Caco-2 (cell line): ENCODE results near the gene SDHAF3. TPM values are rescaled to one million over a fixed set of nuclear protein-coding genes. Genes with fewer than 3 reads are reported as not detected.

Source experiments
- BruUV-seq: library from RNA; stranded (reverse); fragments of 400-500 nt; replicated peaks from 2 replicates; lab custom pipeline; 2021; lab: Mats Ljungman, UMichigan
- CTCF ChIA-PET: fragments of 300-600 bp; sonication (Branson Sonifier 250); formaldehyde crosslinking; loops from one replicate; lab custom pipeline; 2022; ENCODE audit warnings: antibody characterized with exemption; lab: Charles Lee
- POLR2A ChIA-PET: fragments of 300-600 bp; sonication (Branson Sonifier 250); formaldehyde crosslinking; loops from one replicate; lab custom pipeline; 2022; ENCODE audit warnings: antibody characterized with exemption; lab: Charles Lee
- DNase-seq, 2 experiments: peaks; one replicate each; pipeline versions ENCODE4 v3.0.0 to v3.0.0-alpha.2; 2020 to 2022
- H3K27me3 ChIP-seq: replicated peaks from 2 replicates; pipeline ENCODE4 v1.6.0; 2011; ENCODE audit warnings: low read length; ENCODE audit not compliant: control insufficient read depth, insufficient read depth
- H3K36me3 ChIP-seq: 2 replicates; pipeline ENCODE4 v1.5.1; 2011; ENCODE audit warnings: low read length; ENCODE audit not compliant: control insufficient read depth, insufficient read depth
- H3K4me1 ChIP-seq: fragments of 250-450 bp; sonication (Bioruptor Pico); 2 replicates; pipeline ENCODE4 v1.5.1; 2020; ENCODE audit warnings: mild to moderate bottlenecking
- H3K4me3 ChIP-seq: 2 replicates; pipeline ENCODE4 v1.5.1; 2011; ENCODE audit warnings: low read depth, mild to moderate bottlenecking, control low read depth, low read length
- H3K9me3 ChIP-seq: fragments of 250-450 bp; sonication (Bioruptor Pico); 2 replicates; pipeline ENCODE4 v1.5.1; 2020; ENCODE audit warnings: mild to moderate bottlenecking, moderate library complexity
- H3K27ac Mint-ChIP-seq: one replicate; pipeline ENCODE4 v1.8.0; 2022; ENCODE audit warnings: mixed read lengths; ENCODE audit not compliant: unreplicated experiment
- H3K27me3 Mint-ChIP-seq: one replicate; pipeline ENCODE4 v1.8.0; 2022; ENCODE audit warnings: mixed read lengths; ENCODE audit not compliant: insufficient read depth, unreplicated experiment
- H3K36me3 Mint-ChIP-seq: one replicate; pipeline ENCODE4 v1.8.0; 2022; ENCODE audit warnings: mild to moderate bottlenecking, mixed read lengths; ENCODE audit not compliant: insufficient read depth, unreplicated experiment
- H3K4me1 Mint-ChIP-seq: one replicate; pipeline ENCODE4 v1.8.0; 2022; ENCODE audit warnings: low read depth, mixed read lengths; ENCODE audit not compliant: unreplicated experiment
- H3K4me3 Mint-ChIP-seq: one replicate; pipeline ENCODE4 v1.8.0; 2022; ENCODE audit warnings: mild to moderate bottlenecking, moderate library complexity, mixed read lengths; ENCODE audit not compliant: unreplicated experiment
- H3K9me3 Mint-ChIP-seq: one replicate; pipeline ENCODE4 v1.8.0; 2022; ENCODE audit warnings: mixed read lengths; ENCODE audit not compliant: unreplicated experiment
- intact Hi-C: fragments of 100-400 bp; cut with micrococcal nuclease; formaldehyde crosslinking; loops from one replicate; pipeline ENCODE4 v1.10.0; 2022; ENCODE audit not compliant: unreplicated experiment
- total RNA-seq: library from RNA; stranded (reverse); gene quantifications from 2 replicates; pipeline ENCODE4 v1.2.3, GENCODE V29; 2022
- TF ChIP-seq, protein P1 (sequence below), 2 experiments: fragments of 200-600 bp in 1 of 2; IDR thresholded peaks; 1 replicate in 1 of 2; 2 replicates in 1 of 2; pipeline versions ENCODE4 v1.5.1 to v1.8.0; 2011 to 2022; ENCODE audit warnings: antibody characterized with exemption in 1 of 2, control low read depth in 1 of 2, inconsistent platforms in 1 of 2, low read depth in 1 of 2, low read length in 1 of 2, mild to moderate bottlenecking in 1 of 2, moderate library complexity in 1 of 2; ENCODE audit not compliant: insufficient read depth in 1 of 2, severe bottlenecking in 1 of 2, unreplicated experiment in 1 of 2

Gene SDHAF3
- total RNA-seq, 1 experiment from 2014 or later: 13.1 TPM

DNA sequence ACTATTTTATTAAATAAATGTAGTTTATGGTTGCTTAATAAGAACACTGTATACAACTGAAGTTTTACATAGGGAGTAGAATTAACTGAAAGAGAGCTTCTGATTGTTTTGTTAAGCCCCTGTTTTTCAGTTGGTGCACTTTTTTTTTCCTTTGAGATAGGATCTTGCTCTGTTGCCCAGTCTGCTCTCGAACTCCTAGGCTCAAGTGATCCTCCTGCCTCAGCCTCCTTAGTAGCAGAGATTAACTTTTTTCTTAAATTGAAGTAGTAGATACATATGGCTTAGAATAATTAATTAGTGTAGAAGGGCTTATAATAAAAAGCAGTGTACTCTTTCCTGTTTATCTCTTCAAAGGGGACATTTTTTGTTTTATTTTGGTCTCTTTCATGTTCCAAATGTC, 11.2 kb downstream of the SDHAF3 start:
- no peaks in the 10 kb centered on the region for H3K4me1 Mint-ChIP-seq

DNA sequence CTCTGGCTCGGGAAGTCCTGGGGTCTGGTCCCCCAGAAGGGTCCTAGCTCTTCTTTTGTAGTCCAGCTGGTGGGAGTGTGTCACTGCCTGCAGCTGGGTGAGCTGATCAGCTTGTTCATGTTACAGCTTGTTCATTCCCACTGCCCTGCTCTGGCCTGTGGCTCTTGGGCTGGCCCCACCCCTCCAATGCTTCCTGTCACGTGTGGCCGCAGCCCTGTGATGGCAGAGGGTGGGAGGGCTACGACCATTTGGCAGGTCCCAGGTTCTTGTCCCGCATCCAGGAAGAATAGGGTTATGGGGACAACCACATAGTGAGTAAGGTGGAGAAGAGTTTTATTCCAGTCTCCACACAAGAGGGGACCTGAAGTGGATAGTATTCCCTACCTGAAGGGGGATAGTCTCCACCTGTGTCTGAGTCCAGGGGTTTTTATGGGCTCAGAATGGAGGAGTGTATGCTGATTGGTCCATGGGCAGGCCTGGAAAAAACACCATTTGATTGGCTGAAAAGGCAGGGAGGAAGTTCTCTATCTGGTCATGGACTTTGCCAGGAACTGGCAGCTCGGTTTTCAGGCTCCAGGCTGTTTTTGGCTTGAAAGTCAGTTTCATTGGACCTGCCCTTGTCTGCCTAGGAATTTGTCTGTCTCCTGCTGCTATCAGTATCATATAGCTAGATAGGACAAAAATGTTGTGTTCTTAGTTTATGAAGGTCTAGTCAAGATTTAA, 13.1 kb downstream of the SDHAF3 start:
- Mint-ChIP-seq H3K27ac (no peak overlapping the region), H3K27me3 (no peaks in the 10 kb centered on the region), H3K4me3 (no peak overlapping the region), H3K9me3 (peaks cover 4% of the 10 kb centered on the region), H3K4me1 (no peaks in the 10 kb centered on the region), H3K36me3 (no peaks in the 10 kb centered on the region)
- Histone ChIP-seq H3K4me3 (no peak overlapping the region), H3K9me3 (no peaks in the 10 kb centered on the region), H3K4me1 (no peaks in the 10 kb centered on the region), H3K36me3 (no peaks in the 10 kb centered on the region), H3K27me3 (no peaks in the 10 kb centered on the region)
- ChIA-PET POLR2A (no interaction called here), CTCF (no interaction called here)
- DNase-seq: no peak
- no TSS peak for BruUV-seq
- TF ChIP-seq, protein P1, sequence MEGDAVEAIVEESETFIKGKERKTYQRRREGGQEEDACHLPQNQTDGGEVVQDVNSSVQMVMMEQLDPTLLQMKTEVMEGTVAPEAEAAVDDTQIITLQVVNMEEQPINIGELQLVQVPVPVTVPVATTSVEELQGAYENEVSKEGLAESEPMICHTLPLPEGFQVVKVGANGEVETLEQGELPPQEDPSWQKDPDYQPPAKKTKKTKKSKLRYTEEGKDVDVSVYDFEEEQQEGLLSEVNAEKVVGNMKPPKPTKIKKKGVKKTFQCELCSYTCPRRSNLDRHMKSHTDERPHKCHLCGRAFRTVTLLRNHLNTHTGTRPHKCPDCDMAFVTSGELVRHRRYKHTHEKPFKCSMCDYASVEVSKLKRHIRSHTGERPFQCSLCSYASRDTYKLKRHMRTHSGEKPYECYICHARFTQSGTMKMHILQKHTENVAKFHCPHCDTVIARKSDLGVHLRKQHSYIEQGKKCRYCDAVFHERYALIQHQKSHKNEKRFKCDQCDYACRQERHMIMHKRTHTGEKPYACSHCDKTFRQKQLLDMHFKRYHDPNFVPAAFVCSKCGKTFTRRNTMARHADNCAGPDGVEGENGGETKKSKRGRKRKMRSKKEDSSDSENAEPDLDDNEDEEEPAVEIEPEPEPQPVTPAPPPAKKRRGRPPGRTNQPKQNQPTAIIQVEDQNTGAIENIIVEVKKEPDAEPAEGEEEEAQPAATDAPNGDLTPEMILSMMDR (IDR thresholded peaks at IDR 0.05; ENCODE audit: insufficient read depth in 1 of 2, low read depth in 1 of 2, low read length in 1 of 2, severe bottlenecking in 1 of 2, unreplicated experiment in 1 of 2): no peak
- intact Hi-C loops: no loop called here

More for the DNA sequence above, 11.2 kb downstream of the SDHAF3 start:
- intact Hi-C loops: no loop called here
- H3K27ac Mint-ChIP-seq: no peak overlapping the region
- Histone ChIP-seq H3K36me3 (no peaks in the 10 kb centered on the region), H3K27me3 (no peaks in the 10 kb centered on the region), H3K9me3 (no peaks in the 10 kb centered on the region), H3K4me1 (no peaks in the 10 kb centered on the region), H3K4me3 (no peak overlapping the region)
- ChIA-PET CTCF (no interaction called here), POLR2A (no interaction called here)
- H3K36me3 Mint-ChIP-seq: no peaks in the 10 kb centered on the region
- no peak for DNase-seq
- no peak overlapping the region for H3K4me3 Mint-ChIP-seq
- no peaks in the 10 kb centered on the region for H3K27me3 Mint-ChIP-seq
- peaks cover 15% of the 10 kb centered on the region for H3K9me3 Mint-ChIP-seq
- TF ChIP-seq, protein P1 (IDR thresholded peaks at IDR 0.05; ENCODE audit: insufficient read depth in 1 of 2, low read depth in 1 of 2, low read length in 1 of 2, severe bottlenecking in 1 of 2, unreplicated experiment in 1 of 2): no peak
- BruUV-seq: no TSS peak

DNA sequence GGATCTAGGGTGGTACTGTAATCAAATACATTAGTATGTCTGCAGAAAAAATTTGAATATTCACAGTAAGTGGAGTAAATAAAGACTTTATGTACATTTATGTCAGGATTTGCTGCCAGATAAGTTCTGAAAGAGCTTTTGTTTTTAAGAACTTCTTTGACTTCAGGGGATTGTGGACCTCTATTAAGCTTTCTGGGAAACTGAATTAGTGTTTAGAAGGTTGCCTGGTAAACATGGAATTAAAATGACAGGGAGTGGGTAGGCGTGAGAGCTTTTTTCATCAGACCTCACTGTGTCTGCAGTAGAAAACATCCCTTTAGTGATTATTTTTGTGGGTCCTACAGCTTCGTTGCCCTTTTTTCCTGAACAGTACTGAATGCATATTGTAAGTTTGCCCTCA, 15.7 kb downstream of the SDHAF3 start:
- no TSS peak for BruUV-seq
- intact Hi-C loops: no loop called here
- Mint-ChIP-seq H3K36me3 (peaks cover 12% of the 10 kb centered on the region), H3K27me3 (no peaks in the 10 kb centered on the region), H3K27ac (no peak overlapping the region), H3K4me1 (no peaks in the 10 kb centered on the region), H3K9me3 (no peaks in the 10 kb centered on the region), H3K4me3 (no peak overlapping the region)
- no peaks in the 10 kb centered on the region for H3K36me3 ChIP-seq
- no peak for DNase-seq
- H3K27me3 ChIP-seq: no peaks in the 10 kb centered on the region
- CTCF ChIA-PET: no interaction called here
- H3K9me3 ChIP-seq: peaks cover 1% of the 10 kb centered on the region; the same call in 1 of the 2 replicates
- TF ChIP-seq, protein P1 (IDR thresholded peaks at IDR 0.05; ENCODE audit: insufficient read depth in 1 of 2, low read depth in 1 of 2, low read length in 1 of 2, severe bottlenecking in 1 of 2, unreplicated experiment in 1 of 2): no peak
- no peaks in the 10 kb centered on the region for H3K4me1 ChIP-seq
- POLR2A ChIA-PET: no interaction called here
- no peak overlapping the region for H3K4me3 ChIP-seq
